DOHH2 (cell line): ENCODE data around the gene BNIPL.

Source experiments
- EZH2phosphoT487 ChIP-seq: fragments of 200-600 bp; sonication (generic); IDR thresholded peaks from 2 replicates; pipeline ENCODE4 v1.6.1; 2017; ENCODE audit warnings: borderline replicate concordance, mild to moderate bottlenecking, antibody characterized with exemption, low read length, moderate library complexity, mixed read lengths
- TF ChIP-seq, protein P1 (sequence below): fragments of 200-600 bp; sonication (generic); IDR thresholded peaks from one replicate; pipeline ENCODE4 v1.5.1; 2014; ENCODE audit warnings: antibody characterized with exemption, mild to moderate bottlenecking, low read depth, low read length; ENCODE audit not compliant: poor library complexity, severe bottlenecking

DNA sequence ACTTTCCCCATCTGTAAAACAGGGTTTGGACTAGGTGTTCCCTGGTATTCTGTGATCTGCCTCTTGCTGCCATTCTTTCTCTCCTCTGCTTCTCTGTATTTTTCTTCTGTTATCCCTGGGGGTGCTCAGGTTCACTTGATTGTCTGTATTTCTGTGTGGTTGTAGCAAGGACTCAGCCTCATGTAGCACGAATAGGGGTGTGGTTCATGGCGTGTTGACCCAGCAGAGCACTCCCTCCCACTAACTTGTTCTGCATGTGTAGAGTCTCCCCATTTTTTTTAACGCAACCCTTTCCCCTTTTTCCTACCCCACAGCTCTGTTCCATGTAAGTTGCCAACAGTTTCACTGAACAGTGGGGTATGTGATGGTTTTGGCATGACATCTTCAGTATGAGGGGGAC, 1.2 kb upstream of the BNIPL start:
- TF ChIP-seq, protein P1, sequence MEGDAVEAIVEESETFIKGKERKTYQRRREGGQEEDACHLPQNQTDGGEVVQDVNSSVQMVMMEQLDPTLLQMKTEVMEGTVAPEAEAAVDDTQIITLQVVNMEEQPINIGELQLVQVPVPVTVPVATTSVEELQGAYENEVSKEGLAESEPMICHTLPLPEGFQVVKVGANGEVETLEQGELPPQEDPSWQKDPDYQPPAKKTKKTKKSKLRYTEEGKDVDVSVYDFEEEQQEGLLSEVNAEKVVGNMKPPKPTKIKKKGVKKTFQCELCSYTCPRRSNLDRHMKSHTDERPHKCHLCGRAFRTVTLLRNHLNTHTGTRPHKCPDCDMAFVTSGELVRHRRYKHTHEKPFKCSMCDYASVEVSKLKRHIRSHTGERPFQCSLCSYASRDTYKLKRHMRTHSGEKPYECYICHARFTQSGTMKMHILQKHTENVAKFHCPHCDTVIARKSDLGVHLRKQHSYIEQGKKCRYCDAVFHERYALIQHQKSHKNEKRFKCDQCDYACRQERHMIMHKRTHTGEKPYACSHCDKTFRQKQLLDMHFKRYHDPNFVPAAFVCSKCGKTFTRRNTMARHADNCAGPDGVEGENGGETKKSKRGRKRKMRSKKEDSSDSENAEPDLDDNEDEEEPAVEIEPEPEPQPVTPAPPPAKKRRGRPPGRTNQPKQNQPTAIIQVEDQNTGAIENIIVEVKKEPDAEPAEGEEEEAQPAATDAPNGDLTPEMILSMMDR: no peak
- TF ChIP-seq EZH2phosphoT487: no peak
